Sigmoid colon (tissue), 7 donors: Measurements from ENCODE around the gene LRRC72. TPM values are rescaled to one million over a fixed set of nuclear protein-coding genes. Genes with fewer than 3 reads are reported as not detected.

ENCODE experiments used
- DNase-seq: peaks from one replicate; pipeline ENCODE4 v3.0.0-alpha.2; 2019
- H3K27ac ChIP-seq, 4 donors: fragments of 200-600 bp; sonication (generic); one replicate each; pipeline ENCODE4 v1.5.1; 2016 to 2019; ENCODE audit warnings: mild to moderate bottlenecking in 1 of 4
- H3K27me3 ChIP-seq, 3 donors: fragments of 200-600 bp; sonication (generic); one replicate each; pipeline ENCODE4 v1.5.1; 2019; ENCODE audit warnings: mild to moderate bottlenecking in 1 of 3
- H3K36me3 ChIP-seq, 4 donors: fragments of 200-600 bp; sonication (generic); one replicate each; pipeline ENCODE4 v1.5.1; 2016 to 2019
- H3K4me1 ChIP-seq, 4 donors: fragments of 200-600 bp; sonication (generic); one replicate each; pipeline ENCODE4 v1.5.1; 2017 to 2019
- H3K4me3 ChIP-seq, 4 donors: fragments of 200-600 bp; sonication (generic); one replicate each; pipeline ENCODE4 v1.5.1; 2017 to 2019; ENCODE audit warnings: mild to moderate bottlenecking in 2 of 4, moderate library complexity in 1 of 4
- H3K9me3 ChIP-seq, 4 donors: fragments of 200-600 bp in 3 of 4; sonication (generic) in 3 of 4; one replicate each; pipeline versions ENCODE4 v1.5.1 to v1.6.1; 2013 to 2019
- CTCF ChIP-seq, 4 experiments: fragments of 450-650 bp in 3 of 4; fragments of 200-600 bp in 1 of 4; IDR thresholded peaks; one replicate each; pipeline ENCODE4 v1.5.1; 2016 to 2019; ENCODE audit warnings: antibody characterized with exemption in 4 of 4, mild to moderate bottlenecking in 3 of 4, moderate library complexity in 2 of 4
- EP300 ChIP-seq, 4 donors: sonication (generic); formaldehyde crosslinking; IDR thresholded peaks; one replicate each; pipeline ENCODE4 v1.6.1; 2017; ENCODE audit warnings: antibody characterized with exemption in 4 of 4
- POLR2A ChIP-seq, 2 donors: fragments of 450-650 bp; IDR thresholded peaks; one replicate each; pipeline ENCODE4 v1.6.1; 2016; ENCODE audit warnings: antibody characterized with exemption in 2 of 2, mild to moderate bottlenecking in 2 of 2, moderate library complexity in 2 of 2
- POLR2AphosphoS5 ChIP-seq, 4 donors: sonication (generic); formaldehyde crosslinking; IDR thresholded peaks; one replicate each; pipeline ENCODE4 v1.6.1; 2017; ENCODE audit warnings: antibody characterized with exemption in 4 of 4
- WGBS, 2 donors: extraction: QIAGEN DNeasy Blood & Tissue Kit; methylation state at CpG; one replicate each; pipeline ENCODE4 v1.1.7; 2013; 5-methylcytosine and 5-hydroxymethylcytosine counted together
- intact Hi-C: fragments of 100-400 bp; cut with DNase I; formaldehyde crosslinking; loops from one replicate; pipeline ENCODE4 v1.15.1; 2023
- polyA plus RNA-seq, 3 donors: library from polyadenylated mRNA; stranded (reverse); fragments of 200-250 nt; gene quantifications; one replicate each; pipeline ENCODE4 v1.2.3, GENCODE V29; 2013
- total RNA-seq, 4 donors: library from RNA; depleted of rRNA; stranded (reverse); fragments of >200 nt; gene quantifications; one replicate each; pipeline ENCODE4 v1.1.0, GENCODE V29; 2016
- donor health status: healthy with polysubstance abuse.
- donor health status: Bipolar disorder and iron deficiency.
- donor health status: healthy.

Gene LRRC72
- total and polyA plus RNA-seq, 7 donors = not detected

- 56 to 79% methylated on average over 5 of the region's 5 CpGs for WGBS, 2 donors
- no peaks in the 10 kb centered on the region for H3K36me3 ChIP-seq
- TF ChIP-seq EP300 (IDR thresholded peaks at IDR 0.05) (no peak), CTCF (IDR thresholded peaks at IDR 0.05) (no peak), POLR2A (IDR thresholded peaks at IDR 0.05) (no peak), POLR2AphosphoS5 (IDR thresholded peaks at IDR 0.05) (no peak)
- intact Hi-C loops = loop anchor here (2.0 kb wide), 1 partner anchor 485 kb away; no protein-coding TSS in a partner anchor
- H3K4me3 ChIP-seq = peak overlapping the region in 1 of 4 donors; percentile 16
- H3K27ac ChIP-seq = no peak overlapping the region
- DNase-seq = no peak
- H3K9me3 ChIP-seq = no peaks in the 10 kb centered on the region
- no peaks in the 10 kb centered on the region for H3K27me3 ChIP-seq
- peaks cover 0 to 14% (median 0%) of the 10 kb centered on the region in 4 donors for H3K4me1 ChIP-seq
Measured at GRCh38 chr7:16563281-16564022, 36.8 kb downstream of the LRRC72 start.

GRCh38 chr7:16564023-16564380, 37.4 kb downstream of the LRRC72 start:
- TF ChIP-seq POLR2AphosphoS5 (IDR thresholded peaks at IDR 0.05) = no peak
- no peak for TF ChIP-seq EP300 (IDR thresholded peaks at IDR 0.05)
- no peak for TF ChIP-seq POLR2A (IDR thresholded peaks at IDR 0.05)
- no peak for DNase-seq
- H3K4me3 ChIP-seq = no peak overlapping the region
- no peak overlapping the region for H3K27ac ChIP-seq
- no peaks in the 10 kb centered on the region for H3K27me3 ChIP-seq
- peaks cover 0 to 14% (median 0%) of the 10 kb centered on the region in 4 donors for H3K4me1 ChIP-seq
- H3K36me3 ChIP-seq = no peaks in the 10 kb centered on the region
- H3K9me3 ChIP-seq = no peaks in the 10 kb centered on the region
- 80 to 88% methylated on average over 4 of the region's 4 CpGs for WGBS, 2 donors
- intact Hi-C loops = loop anchor here (2.0 kb wide), 1 partner anchor 485 kb away; no protein-coding TSS in a partner anchor

- no peaks in the 10 kb centered on the region for H3K36me3 ChIP-seq
- TF ChIP-seq CTCF (IDR thresholded peaks at IDR 0.05) (peak in 3 of 4 experiments; percentile 63 to 80 (median 64)), POLR2AphosphoS5 (IDR thresholded peaks at IDR 0.05) (no peak), EP300 (IDR thresholded peaks at IDR 0.05) (no peak)
- intact Hi-C loops = loop anchor here (2.0 to 5.0 kb wide), 2 partner anchors 133 to 486 kb away; no protein-coding TSS in a partner anchor
- DNase-seq = no peak
- H3K9me3 ChIP-seq = no peaks in the 10 kb centered on the region
- H3K4me1 ChIP-seq = peaks cover 0 to 14% (median 0%) of the 10 kb centered on the region in 4 donors
- WGBS, 2 donors = 29 to 37% methylated on average over 13 of the region's 13 CpGs
- H3K27ac ChIP-seq = no peak overlapping the region
- no peak overlapping the region for H3K4me3 ChIP-seq
- no peaks in the 10 kb centered on the region for H3K27me3 ChIP-seq
Measured at GRCh38 chr7:16564909-16565426, 38.3 kb downstream of the LRRC72 start.

GRCh38 chr7:16571941-16572340, 45.3 kb downstream of the LRRC72 start:
- no peak for DNase-seq
- intact Hi-C loops = no loop called here
- no peaks in the 10 kb centered on the region for H3K27me3 ChIP-seq
- peaks cover 0 to 2% (median 0%) of the 10 kb centered on the region in 4 donors for H3K9me3 ChIP-seq
- H3K4me1 ChIP-seq = no peaks in the 10 kb centered on the region
- no peak overlapping the region for H3K27ac ChIP-seq
- H3K36me3 ChIP-seq = no peaks in the 10 kb centered on the region
- TF ChIP-seq POLR2A (IDR thresholded peaks at IDR 0.05) (no peak), POLR2AphosphoS5 (IDR thresholded peaks at IDR 0.05) (no peak)
- no peak overlapping the region for H3K4me3 ChIP-seq
- 68 to 90% methylated on average over 4 of the region's 4 CpGs for WGBS, 2 donors

GRCh38 chr7:16579216-16579615, 52.6 kb downstream of the LRRC72 start:
- Histone ChIP-seq H3K27me3 (no peaks in the 10 kb centered on the region), H3K27ac (no peak overlapping the region), H3K9me3 (no peaks in the 10 kb centered on the region), H3K36me3 (no peaks in the 10 kb centered on the region), H3K4me1 (no peaks in the 10 kb centered on the region), H3K4me3 (no peak overlapping the region)
- TF ChIP-seq EP300 (IDR thresholded peaks at IDR 0.05) = no peak
- no peak for TF ChIP-seq CTCF (IDR thresholded peaks at IDR 0.05)
- TF ChIP-seq POLR2AphosphoS5 (IDR thresholded peaks at IDR 0.05) = no peak
- TF ChIP-seq POLR2A (IDR thresholded peaks at IDR 0.05) = no peak
- intact Hi-C loops = no loop called here
- DNase-seq = no peak
- 89 to 91% methylated on average over 8 of the region's 8 CpGs for WGBS, 2 donors
